ENCODE results near the gene KLHL8.
"Not testable (repeated sequence)": the region's sequence is repeated elsewhere in the genome, so short reads cannot be mapped to it uniquely, and the experiment has no call there.

The KLHL8 gene

GRCh38 chr4:87166296-87166854, 54.0 kb downstream of the KLHL8 start:
- DNase-seq: no peak

- no peak for DNase-seq
These were observed 54.5 kb downstream of the KLHL8 start for GRCh38 chr4:87165892-87166291.

- no peak for DNase-seq
These were observed 67.1 kb downstream of the KLHL8 start for GRCh38 chr4:87153078-87153870.

GRCh38 chr4:87152310-87153041, 67.9 kb downstream of the KLHL8 start:
- DNase-seq: no peak

GRCh38 chr4:87151730-87152129, 68.7 kb downstream of the KLHL8 start:
- DNase-seq: no peak

- DNase-seq: peak; percentile 5 to 32
These were observed 69.7 kb downstream of the KLHL8 start for GRCh38 chr4:87150498-87151261.

- DNase-seq: no peak
These were observed 73.3 kb downstream of the KLHL8 start for GRCh38 chr4:87147116-87147515.

GRCh38 chr4:87145934-87146333, 74.5 kb downstream of the KLHL8 start:
- not testable (repeated sequence) for DNase-seq

- DNase-seq: no peak
These were observed 76.1 kb downstream of the KLHL8 start for GRCh38 chr4:87144356-87144755.

- no peak for DNase-seq
These were observed 79.0 kb downstream of the KLHL8 start for GRCh38 chr4:87141428-87141827.

- DNase-seq: no peak
These were observed 86.3 kb downstream of the KLHL8 start for GRCh38 chr4:87134122-87134521.

- DNase-seq: no peak
These were observed 87.2 kb downstream of the KLHL8 start for GRCh38 chr4:87133183-87133582.

- no peak for DNase-seq
These were observed 88.4 kb downstream of the KLHL8 start for GRCh38 chr4:87132035-87132434.

GRCh38 chr4:87130985-87131703, 89.3 kb downstream of the KLHL8 start:
- no peak for DNase-seq

- DNase-seq: no peak
These were observed 90.7 kb downstream of the KLHL8 start for GRCh38 chr4:87129681-87130080.

- DNase-seq: no peak
These were observed 92.3 kb downstream of the KLHL8 start for GRCh38 chr4:87128006-87128705.

- DNase-seq: no peak
These were observed 94.4 kb downstream of the KLHL8 start for GRCh38 chr4:87126056-87126455.

GRCh38 chr4:87122252-87122651, 98.2 kb downstream of the KLHL8 start:
- no peak for DNase-seq

- DNase-seq: no peak
These were observed 98.9 kb downstream of the KLHL8 start for GRCh38 chr4:87121341-87122065.

GRCh38 chr4:87120411-87121162, 99.8 kb downstream of the KLHL8 start:
- DNase-seq: no peak
